Hepatocyte (in vitro differentiated cells): ENCODE results near the gene SRRM4.

Experiments used
- CTCF ChIP-seq: fragments of 200-600 bp; sonication (generic); IDR thresholded peaks from 2 replicates; pipeline ENCODE4 v1.5.1; 2016; ENCODE audit warnings: antibody characterized with exemption, mild to moderate bottlenecking; ENCODE audit not compliant: poor library complexity
- EZH2 ChIP-seq: fragments of 200-600 bp; sonication (generic); IDR thresholded peaks from 2 replicates; pipeline ENCODE4 v1.6.1; 2016; ENCODE audit warnings: antibody characterized with exemption, mild to moderate bottlenecking, borderline replicate concordance
- EZH2phosphoT487 ChIP-seq: fragments of 200-600 bp; sonication (generic); IDR thresholded peaks from one replicate; pipeline ENCODE4 v1.6.1; 2018; ENCODE audit warnings: antibody characterized with exemption, mild to moderate bottlenecking, low read depth, moderate library complexity; ENCODE audit not compliant: unreplicated experiment, severe bottlenecking

- TF ChIP-seq CTCF = peak; percentile 53
- no peak for TF ChIP-seq EZH2phosphoT487
- no peak for TF ChIP-seq EZH2
Observed at GRCh38 chr12:119036878-119037825, 55.8 kb downstream of the SRRM4 start.
